ENCODE measurements around the gene STX2. TPM values are rescaled to one million over a fixed set of nuclear protein-coding genes. Genes with fewer than 3 reads are reported as not detected.
"Not testable (repeated sequence)": the region's sequence is repeated elsewhere in the genome, so short reads cannot be mapped to it uniquely, and the experiment has no call there.

The STX2 gene
- total RNA-seq, 2 donors from 2014 or later = 19.1 to 34.4 TPM

GRCh38 chr12:130813949-130814348, 25.1 kb downstream of the STX2 start:
- no peak for DNase-seq
- intact Hi-C loops (cut with DNase I) = no loop called here
- ATAC-seq = no peak

DNA sequence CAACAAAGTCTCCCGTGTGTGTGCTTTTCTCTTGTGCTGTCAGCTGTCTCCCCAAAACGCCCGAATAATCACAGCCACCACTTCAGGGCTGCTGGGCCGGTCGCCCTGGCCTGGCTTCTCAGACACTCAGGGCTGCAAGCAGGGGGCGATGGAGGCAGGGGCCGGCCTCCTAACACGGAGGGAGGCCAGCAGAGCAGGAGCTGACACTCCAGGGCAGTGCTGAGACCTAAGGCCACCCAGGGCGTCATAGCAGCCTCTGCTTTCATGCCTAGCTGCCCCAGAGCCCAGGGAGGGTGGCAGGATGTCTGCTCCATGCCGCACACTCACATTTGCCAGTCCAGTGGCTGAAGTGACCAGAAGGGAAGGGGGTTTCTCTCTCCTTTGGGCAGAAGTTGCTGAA, 25.6 kb downstream of the STX2 start:
- no peak for ATAC-seq
- DNase-seq = no peak
- intact Hi-C loops (cut with DNase I) = no loop called here

- DNase-seq (no peak), ATAC-seq (no peak)
- intact Hi-C loops (cut with DNase I) = no loop called here
These were observed 29.3 kb downstream of the STX2 start for GRCh38 chr12:130809791-130810190.

- intact Hi-C loops (cut with DNase I) = no loop called here
These were observed 31.7 kb downstream of the STX2 start for GRCh38 chr12:130807309-130807708.

DNA sequence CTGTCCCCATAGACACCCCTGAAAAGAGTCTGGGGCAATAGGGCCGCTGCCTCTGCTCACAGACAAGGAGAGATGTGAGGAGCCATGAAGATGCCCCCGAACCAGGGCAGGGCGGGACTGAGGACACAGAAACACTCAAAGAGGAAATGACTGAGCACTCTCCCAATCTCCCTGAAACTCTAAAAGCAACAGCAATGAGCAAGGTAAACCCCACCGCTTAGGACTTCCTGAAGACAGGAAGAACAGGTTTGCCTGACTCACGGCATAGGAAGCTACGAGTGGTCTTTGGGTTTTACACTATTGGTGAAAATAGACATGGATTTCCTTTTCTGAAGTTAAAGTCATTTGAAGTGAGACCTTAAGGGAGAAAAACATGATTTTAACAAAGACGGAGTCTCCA, 32.5 kb downstream of the STX2 start:
- intact Hi-C loops (cut with DNase I) = no loop called here
- ATAC-seq = no peak
- DNase-seq = no peak

More at GRCh38 chr12:130807309-130807708, 31.7 kb downstream of the STX2 start:
- ATAC-seq = no peak
- no peak for DNase-seq

DNA sequence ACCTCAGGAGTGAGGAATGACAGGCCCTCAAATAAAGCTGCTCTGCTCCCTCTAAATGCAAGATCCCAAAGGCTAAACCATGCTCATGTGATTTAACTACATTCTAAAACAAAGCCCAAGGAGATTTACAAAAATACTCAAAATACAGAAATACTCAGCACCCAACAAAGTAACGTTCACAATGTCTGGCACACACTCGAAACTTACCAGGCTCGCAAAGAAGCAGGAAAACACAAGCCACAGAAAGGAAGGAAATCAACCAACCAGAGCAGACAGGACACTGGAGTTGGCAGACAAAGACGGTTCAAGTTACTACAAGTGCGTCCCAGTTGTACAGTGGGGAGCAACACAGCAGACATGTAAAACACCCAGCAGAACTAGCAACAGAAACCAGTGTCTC, 33.4 kb downstream of the STX2 start:
- DNase-seq (no peak), ATAC-seq (no peak)
- intact Hi-C loops (cut with DNase I) = no loop called here

- ATAC-seq (no peak), DNase-seq (no peak)
- intact Hi-C loops (cut with DNase I) = no loop called here
These were observed 34.8 kb downstream of the STX2 start for GRCh38 chr12:130804216-130804615.

DNA sequence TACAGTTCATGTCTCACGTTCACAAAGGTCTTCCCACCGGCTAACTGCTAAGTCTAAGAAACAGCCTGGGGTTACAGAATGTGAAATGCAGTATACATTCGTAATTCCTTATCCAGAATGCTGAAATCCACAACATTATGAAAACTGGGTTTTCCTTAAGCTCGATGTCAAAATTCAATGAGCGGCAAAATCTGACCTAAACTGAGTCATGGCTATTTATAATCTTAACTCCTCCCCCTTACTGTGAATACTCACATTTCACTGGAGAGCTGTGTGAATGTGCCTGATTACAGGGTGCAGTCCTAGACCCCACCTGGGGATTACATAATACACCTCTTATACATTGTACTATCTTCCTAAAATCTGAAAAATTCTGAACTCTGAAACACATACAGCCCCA, 35.3 kb downstream of the STX2 start:
- intact Hi-C loops (cut with DNase I) = no loop called here
- ATAC-seq (peak in 1 of 2 donors; percentile 24), DNase-seq (no peak)

DNA sequence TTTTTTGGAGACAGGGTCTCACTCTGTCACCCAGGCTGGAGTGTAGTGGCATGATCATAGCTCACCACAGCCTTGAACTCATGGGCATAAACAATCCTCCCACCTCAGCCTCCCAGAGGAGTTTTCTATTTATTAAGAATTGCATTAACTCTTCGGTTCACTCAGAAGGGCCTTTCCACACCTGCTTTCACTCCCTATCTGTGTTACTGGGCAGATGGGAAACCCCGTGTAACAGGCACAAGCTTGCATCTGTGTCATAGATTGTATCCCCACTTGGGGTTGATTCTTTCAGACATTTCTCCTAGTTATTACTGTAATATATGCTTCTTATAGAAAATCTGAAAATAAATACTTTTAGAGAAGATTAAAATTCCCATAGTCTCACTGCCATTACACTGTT, 38.7 kb downstream of the STX2 start:
- ATAC-seq (no peak), DNase-seq (no peak)
- intact Hi-C loops (cut with DNase I) = no loop called here

DNA sequence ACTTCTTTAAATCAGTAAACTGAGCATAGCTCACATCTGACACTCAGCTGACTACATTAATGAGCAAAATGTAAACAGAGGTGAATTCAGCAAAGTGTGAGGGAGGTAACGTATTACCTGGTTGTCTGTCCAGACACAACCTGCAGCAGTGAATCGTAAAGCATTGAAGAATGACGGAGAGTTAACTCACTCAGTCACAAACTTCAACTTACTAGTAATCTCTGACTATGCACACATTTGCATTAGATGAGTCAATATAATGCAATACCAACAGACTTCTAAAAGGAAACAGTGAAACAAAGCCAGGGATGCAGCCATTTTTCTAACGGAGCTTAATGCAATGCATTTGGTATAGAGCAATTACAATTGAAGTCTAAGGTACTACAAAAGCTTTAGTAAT, 40.0 kb downstream of the STX2 start:
- ATAC-seq (no peak), DNase-seq (no peak)
- intact Hi-C loops (cut with DNase I) = no loop called here

DNA sequence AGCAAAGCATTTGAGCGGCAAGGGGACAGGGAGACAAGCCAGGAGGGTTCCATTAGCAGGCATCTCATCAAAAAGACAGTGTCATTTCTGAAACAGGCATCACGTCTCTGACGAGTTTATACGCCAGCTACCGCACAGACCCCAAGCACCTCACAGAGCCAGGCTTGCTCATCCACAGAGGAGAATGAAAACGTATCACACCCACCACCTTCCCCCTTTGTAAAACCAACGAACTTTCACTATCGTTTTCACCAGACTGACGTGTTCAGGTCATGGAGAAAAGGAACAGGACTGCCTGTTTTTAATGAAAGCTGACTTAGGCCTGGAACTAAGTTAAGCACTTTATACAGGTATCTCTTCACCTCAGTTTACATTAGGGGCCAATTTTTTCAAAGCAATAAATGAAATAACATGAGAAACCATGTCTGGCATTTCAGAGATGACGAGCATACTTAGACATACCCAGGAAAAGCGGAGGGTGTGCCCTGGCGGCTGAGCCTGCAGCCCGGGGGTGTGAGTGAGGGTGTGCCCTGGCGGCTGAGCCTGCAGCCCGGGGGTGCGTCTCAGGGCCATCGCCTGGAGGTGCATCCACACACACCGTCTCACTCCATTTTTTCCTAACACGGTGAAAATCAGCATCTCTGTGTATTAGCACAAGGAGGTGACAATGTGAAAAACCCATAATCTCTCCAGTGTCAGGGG, 41.9 kb downstream of the STX2 start:
- DNase-seq (no peak), ATAC-seq (no peak)
- intact Hi-C loops (cut with DNase I) = no loop called here

DNA sequence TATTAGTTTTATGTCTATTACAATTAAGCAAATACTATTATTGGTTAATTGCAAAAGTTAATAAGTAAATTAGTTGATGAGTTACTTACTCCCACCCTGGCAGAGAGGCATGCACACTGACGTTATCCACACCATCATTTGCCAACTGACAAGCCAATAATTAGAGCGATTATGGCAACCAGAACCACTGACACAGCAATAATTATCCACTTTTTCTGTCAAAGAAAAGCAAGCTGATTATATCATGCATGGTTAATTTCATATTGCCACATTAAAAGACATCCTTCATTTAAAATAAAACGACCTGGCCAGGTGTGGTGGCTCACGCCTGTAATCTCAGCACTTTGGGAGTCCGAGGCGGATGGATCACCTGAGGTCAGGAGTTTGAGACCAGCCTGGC, 43.1 kb downstream of the STX2 start:
- no peak for ATAC-seq
- no peak for DNase-seq
- intact Hi-C loops (cut with DNase I) = no loop called here

GRCh38 chr12:130793554-130793849, 45.5 kb downstream of the STX2 start:
- intact Hi-C loops (cut with DNase I) = no loop called here
- ATAC-seq = no peak
- no peak for DNase-seq

DNA sequence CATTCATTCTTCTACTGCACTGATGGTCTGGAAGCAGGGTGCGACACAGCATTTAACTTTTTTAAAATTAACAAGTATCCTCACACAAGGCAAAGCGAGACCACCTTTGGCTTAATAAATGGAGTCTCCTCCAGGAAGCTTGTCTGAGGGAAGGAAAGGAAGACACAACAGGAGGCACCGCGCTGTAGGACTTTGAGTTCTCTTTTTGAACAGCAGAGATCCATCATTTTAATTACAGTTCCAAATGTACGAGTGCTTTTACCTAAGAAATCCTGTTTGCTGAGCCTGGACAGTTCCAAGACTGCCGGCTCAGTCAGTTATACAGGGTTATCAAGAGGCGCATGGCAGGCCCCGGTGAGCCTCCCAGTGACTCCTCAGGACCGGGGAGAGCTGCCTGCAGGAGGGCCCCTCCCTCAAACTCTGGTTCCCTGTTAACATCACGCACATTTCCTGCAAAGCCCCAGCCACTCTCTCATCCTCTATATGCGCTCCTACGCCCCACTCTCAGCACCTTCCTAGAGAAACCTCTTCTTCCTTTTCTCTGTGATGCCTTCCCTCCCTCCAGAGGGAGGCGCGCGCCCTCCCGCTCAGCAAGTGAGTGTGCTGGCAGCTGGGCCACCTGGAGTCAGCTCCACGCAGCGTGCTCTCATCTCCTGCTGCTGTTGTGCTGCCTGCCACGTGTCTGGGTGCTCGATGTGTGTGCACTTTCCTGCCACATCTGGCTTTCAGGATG, 46.1 kb downstream of the STX2 start:
- intact Hi-C loops (cut with DNase I) = no loop called here
- DNase-seq = no peak
- ATAC-seq = no peak

GRCh38 chr12:130791629-130792028, 47.4 kb downstream of the STX2 start:
- DNase-seq = no peak
- no peak for ATAC-seq
- intact Hi-C loops (cut with DNase I) = no loop called here

DNA sequence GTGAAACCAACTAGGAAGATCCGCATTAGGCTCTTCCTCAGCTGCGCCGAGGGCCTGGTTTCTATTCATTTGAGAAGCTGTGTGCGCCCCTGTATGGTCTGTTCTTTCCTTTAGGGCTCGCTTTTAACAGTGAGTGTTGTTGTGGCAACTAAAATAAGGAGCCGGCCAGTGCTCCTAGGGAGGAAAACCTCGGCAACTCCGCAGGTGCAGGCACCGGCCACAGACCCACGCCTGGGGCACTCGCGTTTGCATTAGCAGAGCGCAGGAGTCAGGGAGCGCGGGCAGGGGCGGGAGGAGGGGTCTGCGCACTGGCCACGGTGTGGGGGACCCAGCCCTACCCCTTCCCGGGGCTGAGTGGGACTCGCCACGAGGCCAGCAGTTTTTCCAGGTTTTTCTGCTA, 50.5 kb downstream of the STX2 start:
- DNase-seq = no peak
- no peak for ATAC-seq
- intact Hi-C loops (cut with DNase I) = no loop called here

- ATAC-seq (no peak), DNase-seq (no peak)
- intact Hi-C loops (cut with DNase I) = no loop called here
These were observed 51.3 kb downstream of the STX2 start for GRCh38 chr12:130787445-130788410.

DNA sequence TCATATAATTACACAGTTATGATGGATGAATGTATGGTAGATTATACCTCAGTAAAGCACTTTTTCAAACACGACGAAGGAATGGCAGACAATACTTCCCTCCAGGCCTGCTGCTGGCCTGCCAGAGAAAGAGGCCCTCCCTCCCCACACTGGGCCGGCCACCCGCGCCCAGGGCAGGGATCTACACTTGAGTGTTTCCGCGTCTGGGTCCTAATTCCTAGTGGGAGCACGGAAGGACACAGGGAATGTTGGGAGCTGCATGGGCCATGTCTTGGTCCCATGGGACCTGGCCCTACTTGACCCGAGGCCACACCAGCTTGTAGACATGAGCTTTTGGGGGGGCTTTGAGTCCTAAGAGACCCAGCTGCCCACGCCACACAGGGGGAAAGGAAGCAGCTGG, 52.0 kb downstream of the STX2 start:
- intact Hi-C loops (cut with DNase I) = no loop called here
- no peak for ATAC-seq
- no peak for DNase-seq

DNA sequence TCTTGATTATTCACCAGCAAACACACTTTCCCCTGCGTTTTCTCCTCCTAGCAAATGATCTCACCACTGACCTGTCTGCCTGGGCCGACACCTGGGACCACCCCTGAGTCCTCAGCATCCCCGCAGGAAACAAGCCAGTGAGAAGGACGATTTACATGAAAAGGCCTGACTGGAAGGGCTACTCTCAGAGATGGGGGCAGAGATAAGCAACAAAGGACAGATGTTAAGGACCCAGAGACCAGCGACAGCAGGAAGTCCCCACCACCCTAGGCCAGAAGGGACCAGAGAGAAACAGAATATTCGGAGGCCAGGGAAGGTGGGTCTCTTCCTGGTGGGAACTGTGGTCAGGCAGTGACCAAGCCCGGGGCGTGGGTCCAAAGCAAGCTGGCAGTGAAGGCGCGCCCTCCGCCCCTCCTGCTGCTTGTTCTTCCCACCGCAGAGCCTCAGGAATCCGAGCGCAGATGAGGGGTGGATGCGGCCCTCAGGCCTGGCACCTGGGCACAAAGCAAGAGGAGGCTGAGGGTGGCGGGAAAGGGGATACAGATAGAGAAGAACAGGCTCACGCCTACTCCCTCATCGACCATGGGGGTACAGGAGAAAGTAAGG, 55.8 kb downstream of the STX2 start:
- no peak for DNase-seq
- intact Hi-C loops (cut with DNase I) = no loop called here
- ATAC-seq = no peak

DNA sequence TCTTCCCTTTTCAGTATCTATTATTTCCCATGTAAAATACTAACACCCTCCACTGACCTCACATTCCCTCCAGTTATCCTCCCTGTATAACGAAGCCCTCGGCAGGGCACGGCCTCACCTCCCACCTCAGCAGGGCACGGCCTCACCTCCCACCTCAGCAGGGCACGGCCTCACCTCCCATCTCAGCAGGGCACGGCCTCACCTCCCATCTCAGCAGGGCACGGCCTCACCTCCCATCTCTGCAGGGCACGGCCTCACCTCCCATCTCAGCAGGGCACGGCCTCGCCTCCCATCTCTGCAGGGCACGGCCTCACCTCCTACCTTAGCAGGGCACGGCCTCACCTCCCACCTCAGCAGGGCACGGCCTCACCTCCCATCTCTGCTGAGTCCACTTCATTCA, 56.8 kb downstream of the STX2 start:
- intact Hi-C loops (cut with DNase I); ATAC-seq: not testable (repeated sequence)

More for the DNA sequence above, 56.8 kb downstream of the STX2 start:
- DNase-seq = not testable (repeated sequence)
